Measurements from ENCODE around the gene KCNJ11.

- TF ChIP-seq CTCF (conservative IDR thresholded peaks at IDR 0.05) (no peak), ZFX (IDR thresholded peaks at IDR 0.05) (no peak)
Observed at GRCh38 chr11:17411418-17411817, 23.0 kb upstream of the KCNJ11 start.

Data from C4-2B (cell line).